GM19043 (cell line): ENCODE data around the gene PPP1R2.
"Not testable (repeated sequence)": the region's sequence is repeated elsewhere in the genome, so short reads cannot be mapped to it uniquely, and the experiment has no call there.

Experiments
- ATAC-seq: cut with Tn5 transposase; IDR thresholded peaks from one replicate; pipeline ENCODE4 v1.9.1; 2021; ENCODE audit warnings: low read depth; ENCODE audit not compliant: unreplicated experiment

PPP1R2 gene

DNA sequence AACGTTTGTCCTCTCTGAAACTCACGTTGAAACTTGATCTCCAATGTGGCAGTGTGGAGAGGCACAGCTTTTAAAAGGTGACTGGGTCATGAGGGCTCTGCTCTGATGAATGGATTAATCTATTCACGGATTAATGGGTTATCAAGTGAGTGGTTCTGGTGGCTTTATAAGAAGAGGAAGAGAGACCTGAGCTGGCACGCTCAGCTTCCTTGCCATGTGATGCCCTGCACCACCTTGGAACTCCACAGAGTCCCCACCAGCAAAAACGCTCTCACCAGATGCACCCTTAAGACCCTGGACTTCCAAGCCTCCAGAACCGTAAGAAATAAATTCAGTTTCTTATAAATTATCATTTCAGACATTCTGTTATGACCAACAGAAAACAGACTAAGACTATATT lies 2.6 kb downstream of the PPP1R2 start:
- no peak for ATAC-seq

DNA sequence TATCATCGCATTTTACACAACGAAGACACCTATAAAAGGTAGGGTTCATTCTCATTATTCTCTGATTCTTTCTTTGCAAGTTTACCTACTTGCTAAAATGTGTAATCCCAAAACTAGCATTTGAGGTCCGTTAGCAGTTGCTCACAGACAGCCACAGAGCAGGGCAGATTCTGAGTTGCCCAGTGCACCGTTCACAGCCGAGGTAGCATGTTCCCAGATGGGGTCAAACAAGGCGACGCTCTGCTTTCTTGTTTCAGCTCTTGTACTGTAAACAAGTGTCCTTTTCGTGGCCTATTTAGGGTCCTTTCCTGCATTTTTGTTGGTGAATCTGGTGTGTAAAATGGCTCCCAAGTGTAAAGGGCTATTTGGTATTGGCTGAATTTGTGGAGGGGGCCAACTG lies 3.1 kb downstream of the PPP1R2 start:
- no peak for ATAC-seq

- no peak for ATAC-seq
These were observed 3.6 kb downstream of the PPP1R2 start for GRCh38 chr3:195539479-195539878.

GRCh38 chr3:195537995-195538394 lies 5.1 kb downstream of the PPP1R2 start:
- peak; percentile 55 for ATAC-seq

- ATAC-seq: no peak
These were observed 7.8 kb downstream of the PPP1R2 start for GRCh38 chr3:195535293-195535692.

DNA sequence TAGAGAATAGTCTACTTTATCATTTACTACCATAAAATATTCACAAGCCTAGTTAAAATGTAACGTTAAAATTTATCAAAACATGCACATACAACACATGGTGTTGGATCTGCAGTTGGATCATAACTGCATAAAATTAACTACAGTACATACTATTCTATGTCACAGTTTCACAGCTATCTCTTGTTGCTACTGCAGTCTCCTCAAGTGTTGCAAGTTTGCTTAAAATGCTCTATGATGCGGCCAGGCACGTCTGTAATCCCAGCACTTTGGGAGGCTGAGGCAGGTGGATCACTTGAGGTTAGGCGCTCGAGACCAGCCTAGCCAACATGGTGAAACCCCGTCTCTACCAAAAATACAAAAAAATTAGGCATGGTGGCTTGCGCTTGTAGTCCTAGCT lies 10.3 kb downstream of the PPP1R2 start:
- no peak for ATAC-seq

DNA sequence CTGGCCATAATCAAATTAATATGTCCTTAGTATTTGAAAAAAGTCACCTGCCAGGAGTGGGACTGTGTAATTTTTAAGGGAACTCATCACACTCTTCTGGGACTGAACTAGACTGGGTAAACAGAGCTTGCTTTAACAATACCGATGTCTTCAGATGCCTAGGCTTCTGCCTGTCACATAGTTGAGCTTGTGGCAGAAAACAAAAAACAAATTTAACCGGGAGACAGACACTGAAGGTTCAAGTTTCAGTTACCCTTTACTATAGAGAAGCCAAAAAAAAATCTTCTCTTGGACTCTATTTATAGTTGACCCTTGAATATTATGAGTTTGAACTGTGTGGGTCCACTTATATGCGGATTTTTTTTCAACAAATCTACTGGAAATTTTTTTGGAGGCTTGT lies 10.8 kb downstream of the PPP1R2 start:
- ATAC-seq: no peak

GRCh38 chr3:195531683-195532082 lies 11.4 kb downstream of the PPP1R2 start:
- ATAC-seq: no peak

GRCh38 chr3:195526492-195526891 lies 16.6 kb downstream of the PPP1R2 start:
- ATAC-seq: no peak

DNA sequence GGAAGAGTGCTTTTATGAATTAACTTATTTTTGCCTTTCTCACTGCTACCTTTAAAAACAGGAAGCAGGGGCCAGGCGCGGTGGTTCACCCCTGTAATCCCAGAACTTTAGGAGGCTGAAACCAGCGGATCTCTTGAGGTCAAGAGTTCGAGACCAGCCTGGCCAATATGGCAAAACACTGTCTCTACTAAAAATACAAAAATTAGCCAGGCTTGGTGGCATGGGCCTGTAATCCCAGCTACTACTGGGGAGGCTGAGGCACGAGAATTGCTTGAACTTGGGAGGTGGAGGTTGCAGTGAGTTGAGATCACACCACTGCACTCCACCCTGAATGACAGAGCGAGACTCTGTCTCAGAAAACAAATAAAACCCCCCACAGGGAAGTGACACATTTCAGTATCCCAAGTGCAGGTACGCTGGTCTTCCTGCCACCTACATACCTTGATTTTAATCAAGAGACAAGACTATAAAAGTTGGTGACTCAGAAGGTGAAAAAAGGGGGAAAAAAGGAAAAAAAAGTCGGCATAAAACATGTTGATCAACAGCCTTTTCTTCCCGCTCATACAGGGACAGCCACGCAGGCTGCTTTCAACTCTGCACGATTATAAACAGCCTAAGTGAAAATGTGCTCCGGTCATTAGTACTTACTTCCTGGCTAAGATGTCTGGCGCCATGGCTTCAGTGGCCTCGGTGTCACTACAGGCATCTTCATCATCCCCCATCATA lies 18.8 kb downstream of the PPP1R2 start:
- ATAC-seq: no peak

- no peak for ATAC-seq
These were observed 20.7 kb downstream of the PPP1R2 start for GRCh38 chr3:195522254-195523023.

DNA sequence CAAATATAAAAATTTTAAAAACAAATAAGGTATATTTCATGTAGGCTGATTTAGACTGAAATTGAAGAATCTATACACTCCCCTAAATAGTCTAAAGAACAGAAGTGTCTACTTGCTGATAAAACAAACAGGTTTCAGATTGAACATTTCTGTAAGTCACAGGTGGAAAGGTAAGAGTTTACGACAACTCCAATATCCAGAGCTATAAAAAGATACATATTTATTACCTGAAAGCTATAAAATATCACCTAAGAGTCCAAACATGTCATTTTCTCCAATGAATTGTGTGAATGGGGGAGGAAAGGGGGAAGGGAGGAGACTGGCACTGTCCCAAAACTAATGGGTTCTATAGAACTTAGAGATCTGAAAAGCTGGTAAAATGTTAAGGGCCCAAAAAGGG lies 26.1 kb downstream of the PPP1R2 start:
- ATAC-seq: no peak

GRCh38 chr3:195514610-195515235 lies 28.4 kb downstream of the PPP1R2 start:
- not testable (repeated sequence) for ATAC-seq

GRCh38 chr3:195512798-195513345 lies 30.3 kb downstream of the PPP1R2 start:
- no peak for ATAC-seq

GRCh38 chr3:195511136-195511535 lies 32.0 kb downstream of the PPP1R2 start:
- no peak for ATAC-seq

DNA sequence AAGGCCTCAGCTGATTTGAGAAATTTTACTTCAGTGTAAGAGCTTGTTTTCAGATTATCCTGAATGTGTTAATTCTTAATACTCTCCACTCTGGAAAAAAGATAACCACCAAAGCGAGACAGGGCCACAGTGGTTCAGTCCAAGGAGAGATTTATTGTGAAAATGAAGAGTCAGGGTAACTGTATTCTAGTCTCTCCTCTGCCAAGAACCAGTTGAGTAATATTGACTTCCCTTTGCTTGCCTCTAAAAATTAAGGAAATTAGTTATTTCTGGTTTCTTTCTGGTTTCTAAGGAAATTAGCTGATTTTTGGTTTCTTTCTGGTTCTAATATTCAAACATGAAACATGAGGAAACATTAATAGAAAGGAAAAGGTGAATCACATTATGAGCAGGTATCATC lies 34.9 kb downstream of the PPP1R2 start:
- no peak for ATAC-seq

DNA sequence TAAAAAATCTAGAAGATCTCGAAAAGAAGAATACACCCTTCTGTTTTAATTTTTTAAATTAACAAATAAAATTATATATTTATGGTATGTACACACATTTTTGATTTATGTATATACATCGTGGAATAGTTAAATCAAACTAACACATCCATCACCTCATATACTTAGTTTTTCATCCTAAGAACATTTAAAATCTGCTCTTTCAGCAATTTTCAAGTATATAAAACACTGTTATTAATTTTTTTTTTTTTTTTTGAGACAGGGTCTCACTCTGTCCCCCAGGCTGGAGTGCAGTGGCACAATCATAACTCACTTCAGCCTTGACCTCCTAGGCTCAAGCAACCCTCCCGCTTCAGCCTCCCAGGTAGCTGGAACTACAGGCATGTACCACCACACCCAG lies 67.5 kb downstream of the PPP1R2 start:
- no peak for ATAC-seq

DNA sequence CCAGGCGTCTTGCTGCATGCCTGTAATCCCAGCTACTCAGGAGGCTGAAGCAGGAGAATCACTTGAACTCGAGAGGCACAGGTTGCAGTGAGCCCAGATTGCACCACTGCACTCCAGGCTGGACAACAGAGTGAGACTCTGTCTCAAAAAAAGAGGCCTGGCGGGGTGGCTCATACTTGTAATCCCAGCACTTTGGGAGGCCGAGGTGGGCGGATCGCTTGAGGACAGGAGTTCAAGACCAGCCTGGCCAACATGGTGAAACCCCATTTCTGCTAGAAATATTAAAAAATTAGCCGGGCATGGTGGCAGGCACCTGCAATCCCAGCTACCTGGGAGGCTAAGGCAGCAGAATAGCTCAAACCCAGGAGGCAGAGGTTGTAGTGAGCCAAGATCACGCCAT lies 68.0 kb downstream of the PPP1R2 start:
- not testable (repeated sequence) for ATAC-seq

- no peak for ATAC-seq
These were observed 74.3 kb downstream of the PPP1R2 start for GRCh38 chr3:195468841-195469240.

GRCh38 chr3:195468391-195468776 lies 74.7 kb downstream of the PPP1R2 start:
- ATAC-seq: no peak

- no peak for ATAC-seq
These were observed 75.3 kb downstream of the PPP1R2 start for GRCh38 chr3:195467641-195468390.
